CD4-positive, alpha-beta T cell treated with Interferon gamma for 1 hour (primary cell): ENCODE data around the gene MUS81.

Experiments
- DNase-seq: peaks from one replicate; pipeline ENCODE4 v3.0.0-alpha.2; 2020

The MUS81 gene

DNA sequence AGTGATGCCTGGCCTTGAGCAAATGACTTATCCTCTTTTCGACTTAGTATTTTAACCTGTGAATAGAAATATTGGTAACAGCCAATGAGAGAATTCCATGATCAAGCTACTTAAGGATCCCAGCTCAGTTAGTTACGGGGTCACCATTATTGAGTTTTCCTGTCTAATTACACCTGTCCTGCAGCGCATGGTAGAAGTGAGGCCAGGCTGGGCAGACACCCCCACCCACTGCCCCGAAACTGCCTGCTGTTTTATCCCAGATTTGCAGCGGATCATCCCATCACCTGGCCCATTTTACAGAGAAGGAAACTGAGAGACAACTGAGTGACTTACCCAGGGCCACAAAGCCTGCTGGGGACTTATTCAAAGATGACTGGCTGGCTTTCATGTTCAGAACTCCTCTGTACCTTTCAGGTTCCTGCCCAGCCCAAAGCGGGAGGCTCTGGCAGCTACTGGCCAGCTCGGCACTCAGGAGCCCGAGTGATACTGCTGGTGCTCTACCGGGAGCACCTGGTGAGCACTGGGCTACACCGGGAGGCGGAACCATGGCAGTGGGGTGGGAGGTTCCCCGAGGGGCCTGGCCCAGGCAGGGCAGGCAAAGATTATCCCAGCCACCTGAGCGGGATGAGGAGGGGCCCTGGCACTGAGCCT lies 1.4 kb downstream of the MUS81 start:
- DNase-seq = no peak

DNA sequence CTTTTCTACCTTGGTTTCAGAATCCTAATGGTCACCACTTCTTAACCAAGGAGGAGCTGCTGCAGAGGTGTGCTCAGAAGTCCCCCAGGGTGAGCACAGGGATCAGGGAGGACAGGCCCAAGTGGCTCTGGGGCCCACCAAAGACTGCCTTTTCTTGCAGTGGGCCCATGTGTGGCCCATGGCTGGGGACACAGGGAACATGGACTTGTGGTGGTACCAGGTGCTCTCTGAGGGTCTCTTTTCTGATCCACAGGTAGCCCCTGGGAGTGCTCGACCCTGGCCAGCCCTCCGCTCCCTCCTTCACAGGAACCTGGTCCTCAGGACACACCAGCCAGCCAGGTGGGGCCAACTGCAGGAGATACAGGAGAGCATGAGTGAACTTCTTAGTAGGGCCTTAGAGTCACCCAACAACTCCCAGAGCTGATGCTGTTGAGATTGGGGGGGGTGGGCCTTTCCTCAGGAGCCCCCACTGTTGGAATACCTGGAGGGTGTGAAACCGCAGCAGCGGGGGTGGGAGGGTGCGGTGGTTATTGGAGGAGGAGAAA lies 2.0 kb downstream of the MUS81 start:
- no peak for DNase-seq

DNA sequence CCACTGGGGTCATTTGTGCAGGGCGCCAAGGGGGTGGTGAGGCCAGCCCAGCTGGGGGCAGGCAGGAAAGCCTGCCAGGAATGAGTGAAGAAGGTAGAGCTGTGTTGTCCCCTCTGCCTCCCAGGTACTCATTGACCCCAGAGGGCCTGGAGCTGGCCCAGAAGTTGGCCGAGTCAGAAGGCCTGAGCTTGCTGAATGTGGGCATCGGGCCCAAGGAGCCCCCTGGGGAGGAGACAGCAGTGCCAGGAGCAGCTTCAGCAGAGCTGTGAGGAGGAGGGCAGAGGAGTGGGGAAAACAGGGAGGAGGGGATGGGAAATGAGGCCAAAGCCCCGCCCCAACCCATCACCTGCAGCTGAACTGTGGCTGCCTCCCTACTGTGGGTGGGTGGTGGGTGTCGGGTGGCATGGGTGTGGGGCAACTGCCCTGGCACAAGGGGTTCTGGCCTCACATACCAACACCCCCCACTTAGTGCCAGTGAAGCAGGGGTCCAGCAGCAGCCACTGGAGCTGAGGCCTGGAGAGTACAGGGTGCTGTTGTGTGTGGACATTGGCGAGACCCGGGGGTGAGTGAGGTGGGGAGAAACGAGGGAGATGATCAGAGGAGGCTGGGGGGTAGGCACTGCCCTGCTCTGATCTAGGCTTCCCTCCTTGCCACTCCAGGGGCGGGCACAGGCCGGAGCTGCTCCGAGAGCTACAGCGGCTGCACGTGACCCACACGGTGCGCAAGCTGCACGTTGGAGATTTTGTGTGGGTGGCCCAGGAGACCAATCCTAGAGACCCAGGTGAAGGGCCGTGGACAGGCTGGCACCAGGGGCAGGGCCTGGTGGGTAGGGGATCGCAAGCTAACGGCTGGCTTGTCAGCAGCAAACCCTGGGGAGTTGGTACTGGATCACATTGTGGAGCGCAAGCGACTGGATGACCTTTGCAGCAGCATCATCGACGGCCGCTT lies 3.0 kb downstream of the MUS81 start:
- no peak for DNase-seq

DNA sequence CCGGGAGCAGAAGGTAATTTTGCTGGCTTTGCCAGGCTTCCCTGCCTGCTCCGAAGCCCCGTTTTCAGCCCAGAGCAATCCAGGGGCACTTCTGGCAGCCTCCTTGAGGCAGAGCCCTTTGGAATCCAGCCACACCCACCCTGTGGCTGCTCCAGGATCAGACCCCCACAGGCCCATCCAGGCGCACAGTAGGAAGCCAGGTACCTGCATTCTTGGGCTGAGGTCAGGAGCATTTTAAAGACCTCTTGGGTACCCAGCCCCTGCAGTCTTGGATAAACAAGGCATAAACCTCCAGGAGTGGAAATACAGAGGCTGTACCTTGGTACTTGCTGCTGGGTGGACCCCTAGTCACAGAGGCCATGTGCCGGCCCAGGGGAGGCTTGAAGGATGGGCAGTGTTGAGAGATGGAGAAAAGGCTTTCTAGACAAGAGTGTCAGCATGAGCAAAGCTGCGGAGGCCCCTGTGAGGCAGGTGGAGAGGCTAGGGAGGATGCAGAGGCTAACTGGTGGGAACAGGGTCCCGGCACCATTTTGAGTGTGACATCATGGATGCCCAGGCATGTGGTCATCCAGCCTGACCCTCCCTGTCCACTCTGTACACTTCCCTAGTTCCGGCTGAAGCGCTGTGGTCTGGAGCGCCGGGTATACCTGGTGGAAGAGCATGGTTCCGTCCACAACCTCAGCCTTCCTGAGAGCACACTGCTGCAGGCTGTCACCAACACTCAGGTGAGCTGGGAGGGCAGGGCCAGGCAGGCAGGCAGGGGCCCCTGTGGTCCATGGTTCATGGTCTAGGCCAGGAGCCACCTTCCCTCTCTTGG lies 3.9 kb downstream of the MUS81 start:
- DNase-seq = no peak

DNA sequence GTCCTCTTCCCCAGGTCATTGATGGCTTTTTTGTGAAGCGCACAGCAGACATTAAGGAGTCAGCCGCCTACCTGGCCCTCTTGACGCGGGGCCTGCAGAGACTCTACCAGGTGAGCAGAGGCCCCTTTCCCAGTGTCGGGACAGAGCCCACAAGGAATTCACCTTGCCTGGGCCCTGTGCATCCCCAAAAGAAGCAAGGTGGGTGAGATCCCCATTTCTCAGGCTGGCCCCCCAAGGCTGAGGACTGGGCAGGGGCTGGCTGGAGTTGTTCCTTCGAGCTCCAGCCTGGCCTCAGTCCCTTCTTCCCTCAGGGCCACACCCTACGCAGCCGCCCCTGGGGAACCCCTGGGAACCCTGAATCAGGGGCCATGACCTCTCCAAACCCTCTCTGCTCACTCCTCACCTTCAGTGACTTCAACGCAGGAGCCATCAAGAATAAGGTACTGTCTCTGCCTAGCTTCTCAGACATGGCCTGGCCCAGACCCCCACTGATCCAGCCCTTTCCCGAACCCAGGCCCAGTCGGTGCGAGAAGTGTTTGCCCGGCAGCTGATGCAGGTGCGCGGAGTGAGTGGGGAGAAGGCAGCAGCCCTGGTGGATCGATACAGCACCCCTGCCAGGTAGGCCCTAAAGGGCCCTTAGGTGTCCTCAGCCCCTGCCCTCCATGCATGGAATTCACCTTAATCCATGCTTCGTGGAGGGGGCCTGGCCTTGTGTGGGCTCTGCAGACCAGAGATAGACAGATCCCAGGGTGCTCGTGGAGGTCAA lies 4.7 kb downstream of the MUS81 start:
- DNase-seq = no peak

DNA sequence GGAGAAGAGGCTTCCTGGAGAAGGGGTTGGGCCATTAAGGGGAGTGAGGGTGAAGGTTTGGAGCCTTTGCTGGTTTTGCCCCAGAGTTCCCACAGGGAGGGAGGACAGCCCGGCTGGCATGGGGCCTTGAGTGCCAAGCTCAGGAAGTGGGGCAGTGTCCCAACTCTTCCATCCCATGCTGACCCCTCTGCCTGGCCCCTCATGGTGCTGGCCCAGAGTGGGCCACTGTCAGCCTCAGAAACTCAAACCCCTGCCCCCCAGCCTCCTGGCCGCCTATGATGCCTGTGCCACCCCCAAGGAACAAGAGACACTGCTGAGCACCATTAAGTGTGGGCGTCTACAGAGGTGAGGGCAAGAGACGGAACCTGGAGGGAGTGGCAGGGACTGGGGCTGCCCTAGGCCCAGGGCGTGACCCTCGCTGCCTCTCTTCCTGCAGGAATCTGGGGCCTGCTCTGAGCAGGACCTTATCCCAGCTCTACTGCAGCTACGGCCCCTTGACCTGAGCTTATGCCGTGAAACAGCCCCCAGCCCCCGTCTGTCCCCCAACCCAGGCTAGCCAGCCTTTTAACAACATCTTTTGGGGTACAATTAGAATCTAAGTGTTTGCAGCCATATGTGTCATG lies 5.4 kb downstream of the MUS81 start:
- DNase-seq = no peak

DNA sequence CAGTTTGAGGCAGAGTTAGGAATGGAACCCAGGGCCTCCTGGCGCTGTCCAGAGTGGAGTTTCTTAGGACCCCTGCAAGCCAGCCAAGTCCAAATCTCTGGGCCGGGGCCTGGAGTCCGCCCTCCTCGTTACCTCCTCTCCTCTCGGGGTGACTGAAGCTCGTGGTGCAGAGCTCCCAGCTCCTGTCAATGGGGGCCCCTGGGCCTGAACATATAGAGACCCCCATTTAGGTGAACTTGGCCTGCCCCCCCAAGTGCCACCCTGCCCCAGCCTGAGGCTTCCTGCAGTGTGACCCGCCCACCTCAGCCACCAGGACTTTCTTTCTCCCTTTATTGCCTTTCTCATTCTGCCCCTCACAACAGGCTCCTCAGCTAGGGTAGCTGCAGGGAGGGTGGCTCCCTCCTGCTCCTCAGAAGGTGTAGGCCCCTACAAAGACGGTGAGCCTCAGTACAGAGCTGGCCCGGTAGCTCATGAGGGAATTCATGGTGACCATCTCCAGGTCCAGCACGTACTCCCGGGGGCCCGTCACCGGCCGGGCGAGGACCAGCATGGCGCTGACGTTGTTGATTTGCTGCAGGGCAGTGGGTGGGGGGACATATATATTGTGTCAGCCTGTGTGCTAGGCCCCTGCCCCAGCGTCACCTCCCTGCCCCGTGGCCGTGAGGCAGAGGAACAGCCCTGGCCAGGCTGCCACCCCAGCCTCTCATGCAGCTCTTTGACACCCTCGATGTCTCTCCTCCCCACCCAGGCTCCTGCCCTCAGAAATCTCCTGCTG lies 6.5 kb downstream of the MUS81 start:
- no peak for DNase-seq

DNA sequence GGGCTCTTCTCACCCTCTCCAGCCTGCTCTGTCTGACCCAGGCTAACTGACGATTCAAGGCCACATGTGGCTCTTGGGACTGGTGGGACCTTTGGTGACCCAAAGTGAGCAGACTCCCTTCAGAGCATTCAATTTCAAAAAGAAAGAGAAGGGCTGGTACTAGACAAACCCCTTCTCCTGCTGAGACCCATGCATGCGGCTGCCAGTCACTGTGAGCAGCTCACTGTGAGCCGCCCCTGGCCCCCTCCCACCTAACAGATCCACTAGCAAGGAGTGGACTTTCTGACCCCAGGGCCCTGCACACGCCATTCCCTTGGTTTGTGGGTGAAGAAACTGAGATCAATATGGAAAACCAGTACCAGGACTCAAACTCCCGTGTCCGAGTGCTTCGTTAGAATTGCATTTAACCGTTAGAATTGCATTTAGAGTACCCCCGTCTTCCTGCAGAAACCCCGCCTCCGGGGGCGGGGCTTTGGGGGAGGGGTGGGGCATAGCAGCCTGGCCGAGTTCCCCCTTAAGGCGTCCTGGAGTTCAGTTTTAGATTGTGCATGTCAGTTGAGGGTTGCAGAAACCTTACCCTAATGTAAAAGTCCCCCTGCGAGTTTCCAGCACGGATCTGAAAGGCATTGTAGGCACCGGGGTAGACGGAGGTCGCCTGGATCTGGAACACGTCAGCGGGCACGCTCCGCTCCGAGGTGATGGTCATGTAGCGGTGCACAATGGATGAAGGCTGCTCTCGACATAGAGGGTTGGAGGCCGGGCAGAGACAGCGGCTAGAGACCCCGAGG lies 7.2 kb downstream of the MUS81 start:
- no peak for DNase-seq

DNA sequence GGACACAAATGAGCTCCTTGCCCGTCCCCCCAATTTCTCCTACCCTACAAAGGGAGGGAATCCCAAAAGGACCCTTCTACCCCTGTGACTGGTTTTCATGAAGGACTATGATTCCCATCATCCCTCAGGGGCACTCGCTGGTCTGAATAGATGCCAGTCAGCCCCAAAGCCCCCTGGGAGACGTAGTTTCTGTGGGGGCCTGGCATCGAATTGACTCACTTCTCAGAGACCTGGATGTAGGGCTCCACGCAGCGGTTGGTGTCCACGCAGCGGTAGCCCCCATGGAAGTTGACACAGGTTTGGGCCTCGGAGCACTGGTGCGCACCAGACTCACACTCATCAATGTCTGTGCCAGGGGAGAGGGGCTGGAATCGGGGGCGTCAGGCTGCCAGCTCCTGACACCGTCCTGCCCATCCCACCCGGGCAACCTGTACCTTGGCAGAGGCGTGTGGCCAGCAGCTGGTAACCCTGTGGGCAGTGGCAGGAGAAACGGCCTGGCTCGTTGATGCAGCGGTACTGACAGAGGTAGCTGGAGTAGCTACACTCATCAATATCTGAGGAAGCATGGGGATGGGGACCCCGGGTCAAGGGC lies 7.9 kb downstream of the MUS81 start:
- no peak for DNase-seq

DNA sequence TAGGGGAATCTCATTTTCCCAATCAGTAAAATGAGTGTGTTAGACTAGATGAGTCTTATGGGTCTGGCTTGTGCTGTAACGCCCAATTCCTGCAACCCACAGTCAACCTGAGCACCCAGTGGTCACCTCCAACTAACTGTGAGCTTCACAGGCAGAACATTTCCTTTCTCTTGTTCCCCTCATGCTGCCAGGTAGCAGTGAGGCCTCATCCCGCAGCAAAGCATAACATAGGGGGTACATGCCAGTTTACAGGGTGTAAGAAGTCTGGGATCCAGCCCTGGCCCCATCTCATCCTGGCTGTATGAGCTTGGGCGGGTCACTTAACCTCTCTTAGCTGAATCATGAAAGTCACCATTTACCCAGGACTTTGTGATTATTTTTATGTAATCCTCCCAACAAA lies 8.7 kb downstream of the MUS81 start:
- no peak for DNase-seq

DNA sequence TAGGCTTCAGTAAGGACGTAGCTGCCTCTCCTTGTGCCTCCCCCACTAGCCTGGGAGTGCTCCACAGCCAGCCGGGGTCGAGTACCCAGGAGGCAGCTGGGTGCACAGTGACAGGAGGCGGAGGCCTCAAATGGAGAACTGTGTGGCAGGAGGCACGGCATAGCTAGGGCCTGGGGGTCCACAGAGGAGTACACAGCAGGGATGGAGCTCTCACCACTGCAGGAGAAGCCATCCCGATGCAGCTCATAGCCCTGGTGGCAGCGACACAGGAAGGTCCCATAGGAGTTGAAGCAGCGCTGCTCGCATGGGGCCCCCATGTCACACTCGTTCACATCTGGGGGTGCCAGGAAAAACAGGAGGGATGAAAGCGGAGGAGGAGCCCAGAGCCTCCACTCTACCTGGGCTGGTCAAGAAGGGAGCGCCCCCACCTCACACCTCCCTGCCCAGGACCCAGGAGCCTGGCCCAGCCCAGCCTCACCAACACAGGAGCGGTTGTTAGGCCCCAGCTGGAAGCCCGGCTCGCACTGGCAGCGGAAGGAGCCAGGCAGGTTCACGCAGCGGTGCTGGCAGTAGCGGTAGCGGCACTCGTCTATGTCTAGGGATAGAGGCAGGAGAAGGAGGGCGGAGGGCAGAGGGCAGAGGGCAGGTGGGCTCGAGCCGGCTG lies 9.5 kb downstream of the MUS81 start:
- DNase-seq = no peak

DNA sequence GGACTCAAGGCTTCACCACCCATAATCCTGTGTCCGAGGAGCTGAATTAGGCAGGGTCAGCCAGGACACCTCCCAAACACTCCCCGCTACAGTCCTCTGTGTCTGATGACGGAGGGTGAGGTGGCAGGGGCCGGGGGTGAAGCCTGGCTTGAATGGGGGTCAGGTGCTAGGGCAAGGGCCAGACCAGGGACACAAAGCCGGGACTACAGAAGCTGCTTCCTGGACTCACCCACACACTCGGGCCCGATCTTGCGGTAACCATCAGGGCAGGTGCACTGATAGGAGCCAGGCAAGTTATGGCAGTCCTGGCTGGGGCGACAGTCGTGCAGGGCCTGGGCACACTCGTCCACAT lies 10.1 kb downstream of the MUS81 start:
- no peak for DNase-seq

DNA sequence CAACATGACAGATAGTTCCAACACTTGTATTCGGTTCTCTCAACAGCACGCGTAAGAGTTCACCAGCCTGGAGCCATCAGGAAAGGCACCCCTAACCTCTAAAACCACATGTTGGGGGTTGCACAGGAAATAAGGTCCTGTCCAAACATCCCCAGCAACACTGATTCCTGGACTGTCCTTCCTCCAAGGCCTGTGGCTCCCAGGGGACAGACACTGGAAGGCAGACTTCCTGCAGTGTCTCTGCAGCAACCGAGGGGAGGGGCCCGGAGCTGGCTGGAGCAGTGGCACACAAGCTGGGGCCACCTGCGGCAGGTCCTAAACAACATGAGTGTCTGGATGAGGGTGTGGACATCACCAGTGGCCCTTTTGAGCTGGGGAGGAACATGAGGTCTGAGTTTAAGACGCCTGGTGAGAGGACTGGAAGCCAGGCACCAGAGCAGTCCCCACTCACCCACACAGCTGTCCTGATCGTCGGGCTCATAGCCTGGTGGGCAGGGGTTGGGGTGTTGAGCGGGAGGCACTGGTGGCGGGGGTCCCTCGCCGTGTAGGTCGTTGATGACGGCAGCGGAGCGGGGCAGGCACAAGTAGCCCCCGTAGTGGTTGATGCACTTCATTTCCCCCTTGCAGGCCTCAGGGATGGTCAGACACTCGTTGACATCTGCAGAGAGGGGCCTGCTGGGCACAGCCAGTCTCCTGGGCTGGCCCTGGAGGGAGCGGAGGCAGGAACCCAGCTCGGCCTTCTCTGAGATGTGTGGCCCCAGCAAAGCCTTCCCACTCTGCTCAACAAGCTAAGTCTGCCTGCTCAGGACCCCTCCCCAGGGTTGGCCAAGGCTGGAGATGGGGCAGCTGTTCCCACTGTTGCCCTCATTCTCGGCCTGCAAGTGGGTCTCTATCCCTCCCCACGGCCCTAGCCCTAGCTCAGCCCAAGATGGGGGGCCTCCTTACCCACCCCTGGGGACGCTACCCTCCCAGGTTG lies 10.8 kb downstream of the MUS81 start:
- DNase-seq = no peak

DNA sequence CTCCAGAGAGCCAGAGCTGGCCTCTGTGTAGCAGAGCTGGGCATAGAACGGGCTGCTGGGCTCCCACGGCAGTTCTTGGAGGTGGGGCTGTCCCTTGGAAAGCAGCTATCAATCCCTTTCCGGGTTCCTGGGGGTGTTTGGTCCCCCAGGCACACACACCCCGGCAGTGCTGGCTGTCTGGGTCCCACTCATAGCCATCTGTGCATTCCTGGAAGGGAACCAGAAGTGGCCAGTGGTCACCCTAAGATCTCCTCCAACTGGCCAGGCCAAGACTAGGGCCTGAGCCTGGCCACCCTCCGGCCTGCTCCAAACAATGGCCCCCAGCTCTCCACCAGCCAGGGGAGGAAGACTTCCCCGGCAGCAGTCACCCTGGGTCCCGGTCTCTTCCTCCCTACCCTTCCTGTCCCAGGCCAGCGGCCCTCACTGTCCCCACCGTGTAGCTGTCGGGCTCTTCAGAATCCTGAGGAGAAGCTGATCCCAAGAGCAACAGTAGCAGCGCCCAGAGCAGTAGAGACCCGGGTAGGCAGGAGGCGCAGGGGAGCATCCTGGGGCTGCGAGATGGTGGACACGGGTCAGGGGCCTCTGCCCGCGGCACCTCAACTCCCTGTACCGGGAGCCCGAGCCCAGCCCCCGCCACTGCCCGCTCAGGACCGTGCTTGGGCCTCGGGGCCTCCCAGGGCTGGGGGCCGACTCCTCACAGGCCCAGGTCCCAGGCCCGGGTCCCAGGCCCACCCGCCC lies 11.7 kb downstream of the MUS81 start:
- DNase-seq = no peak

DNA sequence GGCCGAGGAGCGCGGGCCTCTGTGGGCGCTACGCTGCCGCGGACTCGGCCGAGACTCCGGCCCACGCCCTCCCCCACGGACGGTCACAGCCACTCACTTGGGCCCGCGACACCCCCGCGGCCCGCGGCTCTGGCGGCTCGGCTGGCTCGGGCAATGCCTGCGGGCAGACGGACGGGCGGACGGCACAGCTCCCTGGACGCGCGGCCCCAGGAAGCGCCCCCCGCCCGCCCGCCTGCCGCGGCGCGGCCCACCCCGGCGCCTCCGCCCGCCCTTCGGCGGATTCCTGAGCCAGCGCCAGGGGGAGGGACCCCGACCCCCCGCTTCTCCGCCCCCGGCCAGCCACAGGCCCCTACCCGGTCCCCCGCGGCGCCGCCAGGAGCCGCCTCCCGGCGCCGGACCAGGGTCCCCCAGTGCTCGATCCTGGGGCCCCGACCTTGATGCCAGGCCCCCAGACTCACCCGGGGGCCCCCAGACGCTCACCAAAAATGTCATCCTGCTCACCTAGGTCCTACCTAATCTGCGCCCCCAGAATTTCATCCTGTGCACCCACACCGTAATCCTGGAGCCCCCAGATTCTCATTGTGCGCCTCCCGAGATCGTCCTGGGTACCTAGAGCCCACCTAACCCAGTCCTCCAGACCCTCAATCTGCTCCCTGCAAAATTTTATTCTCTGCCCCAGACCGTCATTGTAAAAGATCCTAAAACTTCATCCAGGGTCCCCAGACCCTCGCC lies 12.5 kb downstream of the MUS81 start, which contains the start of gene EFEMP2:
TSS of gene EFEMP2 (minus strand) at position 215 of the 732 bp plus-strand sequence. CDS start 446 bp downstream, outside the sequence.
- DNase-seq = no peak
